Activated CD8-positive, alpha-beta memory T cell treated with anti-CD3 and anti-CD28 coated beads, Interleukin-2, amount 50 U/mL, for 24 hours (primary cell): ENCODE results near the gene NMRK1.

Experiments used
- DNase-seq: peaks from one replicate; pipeline ENCODE4 v3.0.0-alpha.2; 2020; ENCODE audit errors: extremely low read depth

NMRK1 gene

DNA sequence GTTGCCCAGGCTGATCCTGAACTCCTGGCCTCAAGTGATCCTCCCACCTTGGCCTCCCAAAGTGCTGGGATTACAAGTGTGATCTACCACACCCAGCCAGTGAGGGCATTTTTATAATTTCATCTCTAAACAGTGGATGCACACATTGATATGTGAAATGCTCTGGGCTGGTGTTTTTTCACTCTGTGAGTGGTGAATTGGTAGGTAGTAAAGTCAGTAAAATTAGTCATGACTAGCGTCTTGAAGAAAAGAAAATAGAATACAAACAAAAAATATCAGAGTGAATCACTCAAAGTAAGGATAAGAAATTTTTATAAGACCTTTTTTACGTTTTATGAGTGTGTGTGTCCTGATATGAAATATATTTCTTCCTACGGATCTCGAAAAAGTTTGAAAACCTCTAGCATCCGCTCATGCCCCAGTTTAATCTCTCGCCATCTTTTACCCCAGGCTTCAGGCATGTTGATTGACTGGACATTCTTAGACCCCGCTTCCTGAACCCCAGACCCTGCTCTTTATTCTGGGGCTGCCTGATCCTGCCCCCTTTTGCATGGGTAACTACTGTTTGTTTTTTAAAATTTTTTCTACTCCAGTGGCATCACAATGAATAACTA is 14.3 kb upstream of the NMRK1 start:
- DNase-seq = no peak

DNA sequence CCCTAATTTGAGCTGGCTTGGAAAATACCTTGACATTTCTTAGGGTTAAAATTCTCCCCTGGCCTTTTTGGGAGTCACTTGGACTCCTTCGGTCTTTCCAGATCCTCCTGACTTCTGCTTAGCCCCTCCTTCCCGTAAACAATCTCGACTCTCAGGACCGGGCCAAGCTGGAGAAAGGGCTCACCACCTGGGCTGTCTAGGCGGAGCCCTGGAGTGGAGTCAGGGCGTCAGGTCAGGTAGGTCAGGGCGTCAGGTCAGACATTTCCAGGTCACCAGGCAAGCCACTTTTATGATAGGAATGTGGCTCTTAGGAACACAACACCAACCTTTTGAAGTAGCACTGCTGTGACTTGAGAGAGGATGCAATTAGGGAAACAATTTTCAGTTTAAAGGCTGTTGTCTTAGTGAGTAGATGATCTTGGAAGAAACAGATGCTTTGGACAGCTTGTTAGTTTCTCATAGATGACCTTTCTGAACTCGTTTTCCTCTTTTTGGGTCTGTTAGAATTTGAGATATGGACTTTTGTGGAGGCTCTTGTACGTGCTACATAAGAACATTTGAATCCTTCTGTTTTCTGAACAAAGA is 13.1 kb upstream of the NMRK1 start:
- no peak for DNase-seq

DNA sequence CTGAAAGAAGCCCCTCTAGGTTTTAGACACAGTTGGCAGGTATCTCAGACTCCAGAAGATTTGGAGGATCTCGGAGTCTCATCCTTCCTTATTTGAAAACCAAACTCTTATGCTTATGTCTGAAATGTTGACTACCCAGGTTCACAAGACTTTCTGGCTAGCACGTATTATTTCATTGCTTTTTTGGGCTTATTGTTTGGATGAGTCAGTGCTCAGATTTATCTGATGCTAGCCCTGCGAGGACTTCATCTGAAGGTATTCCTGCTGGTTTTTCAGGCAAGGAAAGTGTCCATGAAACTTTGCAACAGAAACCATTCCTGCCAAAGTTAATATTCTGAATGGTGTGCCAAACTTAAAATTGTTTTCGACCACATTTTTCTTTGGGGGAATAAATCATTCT is 8.8 kb upstream of the NMRK1 start:
- no peak for DNase-seq

DNA sequence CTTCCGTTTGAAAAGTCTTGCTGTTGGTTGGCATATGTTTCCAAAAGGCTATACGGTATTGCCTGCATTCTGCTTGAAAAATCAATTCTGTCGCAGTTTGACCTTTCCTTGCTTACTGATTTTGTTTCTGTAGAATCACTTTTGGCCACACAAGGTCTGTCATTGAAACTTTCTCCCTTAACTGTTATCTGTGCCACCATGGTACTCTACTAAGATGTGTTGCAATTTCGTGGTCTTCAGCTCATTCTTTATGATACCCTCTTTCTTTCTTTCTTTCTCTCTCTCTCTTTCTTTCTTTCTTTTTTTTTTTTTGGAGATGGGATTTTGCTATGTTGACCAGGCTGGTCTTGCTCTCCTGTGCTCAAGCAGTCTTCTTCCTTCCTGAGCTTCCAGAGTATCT is 4.8 kb upstream of the NMRK1 start:
- no peak for DNase-seq

DNA sequence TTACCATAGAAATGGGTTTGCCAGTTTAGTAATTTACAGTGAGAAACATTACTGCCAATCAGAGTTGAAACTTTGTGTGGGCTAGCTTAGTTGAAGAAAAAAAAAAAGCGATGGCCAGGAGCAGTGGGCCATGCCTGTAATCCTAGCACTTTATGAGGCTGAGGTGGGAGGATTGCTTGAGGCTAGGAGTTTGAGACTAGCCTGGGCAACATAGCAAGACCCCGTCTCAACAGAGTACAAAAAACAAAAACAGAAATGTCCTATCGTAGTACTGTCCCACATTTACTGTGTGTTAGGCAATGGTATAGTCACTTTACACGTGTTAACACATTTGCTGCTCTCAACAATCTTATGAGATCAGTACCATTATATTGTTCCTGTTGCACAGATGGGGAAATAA is 2.6 kb upstream of the NMRK1 start:
- DNase-seq = no peak

DNA sequence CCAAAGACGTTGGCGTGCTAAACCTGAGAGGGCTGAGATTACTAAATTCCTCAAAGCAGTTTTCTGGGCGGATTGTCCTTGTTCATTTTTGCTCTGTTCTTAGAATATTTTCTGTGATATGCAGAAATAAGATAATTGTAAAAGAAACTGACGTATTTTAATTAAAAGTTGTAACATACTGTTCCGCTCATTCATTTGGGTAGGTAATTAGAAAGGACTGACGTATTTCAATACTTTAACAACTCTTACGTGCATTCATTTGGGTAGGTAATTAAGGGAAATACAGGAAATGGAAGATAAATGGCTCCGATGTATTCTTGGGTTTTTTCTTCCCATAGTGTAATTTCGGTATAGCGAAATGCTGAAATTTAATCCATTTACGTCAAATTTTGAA is 1.4 kb upstream of the NMRK1 start:
- no peak for DNase-seq

DNA sequence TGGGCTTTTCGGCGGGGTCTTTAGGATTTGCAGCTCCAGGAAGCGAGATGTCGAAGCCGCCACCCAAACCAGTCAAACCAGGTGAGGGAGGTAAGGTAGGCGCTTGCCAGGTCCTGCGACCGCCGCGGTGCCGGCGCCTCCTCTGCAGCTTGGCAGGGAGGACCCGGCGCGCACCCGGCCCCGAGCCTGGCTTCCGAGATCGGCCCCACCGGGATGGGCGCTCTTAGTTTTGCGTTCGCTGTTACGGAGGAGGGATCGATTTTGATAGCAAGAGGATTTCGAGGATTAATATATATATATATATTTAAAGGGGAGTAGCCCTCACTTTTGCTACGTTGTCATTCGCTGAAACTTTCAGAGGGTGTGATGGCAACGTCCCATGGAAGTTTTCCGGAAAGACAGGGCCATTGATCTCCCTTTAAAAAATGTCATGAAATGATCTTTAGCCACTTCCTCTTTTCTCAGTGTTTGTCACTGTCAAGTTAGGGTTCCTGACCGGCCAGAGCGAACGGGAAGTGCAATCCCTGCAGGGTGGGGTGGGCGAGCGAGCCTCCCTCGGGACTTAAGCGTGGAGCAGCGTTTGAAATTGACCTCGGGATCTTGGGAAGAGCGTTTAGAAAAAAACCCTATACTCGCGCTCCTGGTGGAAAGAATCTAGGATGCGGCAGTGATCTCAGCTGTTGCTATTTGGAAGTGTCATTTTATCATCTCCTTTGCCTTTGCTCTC is 854 bp upstream of the NMRK1 start:
- DNase-seq = no peak

DNA sequence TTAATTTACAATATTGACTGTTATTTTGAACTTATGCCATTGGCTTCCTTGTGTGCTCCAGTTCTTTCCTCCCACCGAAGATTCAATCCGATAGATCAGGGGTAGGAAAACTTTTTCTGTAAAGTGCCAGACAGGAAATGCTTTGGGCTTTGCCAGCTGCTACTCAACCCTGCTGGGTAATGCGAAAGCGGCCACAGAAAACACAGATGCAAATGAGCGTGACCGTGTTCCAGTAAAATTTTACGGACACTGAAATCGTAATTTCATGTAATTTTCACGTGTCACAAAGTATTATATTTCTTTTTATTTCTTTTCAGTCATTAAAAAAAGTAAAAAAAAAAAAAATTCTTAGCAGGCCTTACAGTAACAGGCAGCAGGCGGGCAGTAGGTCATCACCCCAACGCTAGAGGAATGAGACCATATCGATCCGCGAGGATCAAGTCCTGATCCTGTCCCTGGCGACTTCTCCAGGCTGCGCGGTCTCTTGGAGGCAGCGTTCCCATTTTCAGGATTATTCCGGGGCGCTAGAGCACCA is 599 bp downstream of the NMRK1 start:
- no peak for DNase-seq

DNA sequence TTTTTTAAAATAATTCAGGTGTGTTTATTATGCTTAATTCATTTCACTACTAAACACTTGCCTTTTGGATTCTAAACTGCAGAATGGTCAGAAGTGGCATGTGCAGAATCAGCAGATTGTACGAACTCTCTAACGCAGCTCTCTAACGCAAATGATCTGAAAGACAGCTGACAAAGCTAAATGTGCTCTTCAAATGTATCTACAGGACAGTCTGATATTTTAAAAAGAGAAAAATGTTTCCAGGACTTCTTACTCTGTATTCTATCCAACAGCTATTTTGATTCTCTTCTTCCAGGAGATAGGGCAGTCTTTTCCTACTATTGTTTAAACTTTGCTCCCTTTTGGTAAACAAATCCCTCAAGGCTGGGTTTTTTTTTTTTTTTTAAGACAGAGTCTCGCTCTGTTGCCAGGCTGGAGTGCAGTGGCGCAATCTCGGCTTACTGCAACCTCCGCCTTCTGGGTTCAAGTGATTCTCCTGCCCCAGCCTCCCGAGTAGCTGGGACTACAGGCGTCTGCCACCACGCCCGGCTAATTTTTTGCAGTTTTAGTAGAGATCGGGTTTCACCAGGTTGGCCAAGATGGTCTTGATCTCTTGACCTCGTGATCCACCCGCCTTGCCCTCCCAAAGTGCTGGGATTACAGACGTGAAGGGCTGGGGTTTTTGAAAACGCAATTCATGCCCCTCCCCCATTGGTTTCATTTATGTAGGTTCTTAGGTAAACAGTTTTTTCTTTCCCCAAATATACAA is 1.2 kb downstream of the NMRK1 start:
- DNase-seq = no peak

DNA sequence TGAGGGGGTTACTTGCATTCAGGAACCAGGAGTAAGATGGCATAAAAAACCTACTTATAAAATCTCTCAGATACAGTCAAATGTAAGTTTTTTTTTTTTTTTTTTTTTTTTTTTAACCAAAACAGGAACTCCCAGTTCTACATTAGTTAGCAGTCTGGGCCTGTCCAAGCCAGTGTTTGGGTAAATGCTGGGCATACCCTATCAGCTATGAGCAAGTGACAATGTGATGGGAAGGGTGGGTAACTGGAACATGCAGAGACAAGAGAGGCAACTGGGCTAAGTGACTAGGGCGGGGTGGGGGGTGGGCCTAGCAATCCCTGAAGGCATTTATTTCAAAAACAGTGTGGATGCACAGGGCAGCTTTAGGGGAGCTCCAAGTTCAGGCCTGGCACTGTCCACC is 2.3 kb downstream of the NMRK1 start:
- no peak for DNase-seq

DNA sequence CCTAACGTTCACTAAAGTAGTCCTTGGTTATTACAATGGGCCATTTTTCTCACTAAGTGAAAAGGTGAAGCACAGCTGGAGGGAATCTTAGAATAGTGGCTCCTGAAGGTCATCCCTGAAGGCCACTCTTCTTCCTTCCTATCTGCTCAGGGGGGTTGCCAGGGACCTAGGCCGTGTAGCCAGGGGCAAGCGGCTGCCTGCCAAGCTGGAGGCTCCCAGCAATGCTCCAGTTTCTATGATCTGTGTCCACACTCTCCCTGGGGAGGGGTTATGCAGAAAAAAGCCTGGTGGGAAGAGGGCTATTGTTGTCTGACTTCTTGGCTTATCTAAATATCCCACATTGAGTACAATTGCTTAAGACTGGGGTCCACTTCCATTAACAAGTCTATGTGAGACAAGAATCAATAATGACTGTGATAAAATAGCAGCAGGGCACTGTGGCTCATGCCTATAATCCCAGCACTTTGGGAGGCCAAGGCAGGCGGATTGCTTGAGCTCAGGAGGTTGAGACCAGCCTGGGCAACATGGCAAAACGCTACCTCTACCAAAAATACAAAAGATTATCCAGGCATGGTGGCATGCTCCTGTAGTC is 3.8 kb downstream of the NMRK1 start:
- no peak for DNase-seq

DNA sequence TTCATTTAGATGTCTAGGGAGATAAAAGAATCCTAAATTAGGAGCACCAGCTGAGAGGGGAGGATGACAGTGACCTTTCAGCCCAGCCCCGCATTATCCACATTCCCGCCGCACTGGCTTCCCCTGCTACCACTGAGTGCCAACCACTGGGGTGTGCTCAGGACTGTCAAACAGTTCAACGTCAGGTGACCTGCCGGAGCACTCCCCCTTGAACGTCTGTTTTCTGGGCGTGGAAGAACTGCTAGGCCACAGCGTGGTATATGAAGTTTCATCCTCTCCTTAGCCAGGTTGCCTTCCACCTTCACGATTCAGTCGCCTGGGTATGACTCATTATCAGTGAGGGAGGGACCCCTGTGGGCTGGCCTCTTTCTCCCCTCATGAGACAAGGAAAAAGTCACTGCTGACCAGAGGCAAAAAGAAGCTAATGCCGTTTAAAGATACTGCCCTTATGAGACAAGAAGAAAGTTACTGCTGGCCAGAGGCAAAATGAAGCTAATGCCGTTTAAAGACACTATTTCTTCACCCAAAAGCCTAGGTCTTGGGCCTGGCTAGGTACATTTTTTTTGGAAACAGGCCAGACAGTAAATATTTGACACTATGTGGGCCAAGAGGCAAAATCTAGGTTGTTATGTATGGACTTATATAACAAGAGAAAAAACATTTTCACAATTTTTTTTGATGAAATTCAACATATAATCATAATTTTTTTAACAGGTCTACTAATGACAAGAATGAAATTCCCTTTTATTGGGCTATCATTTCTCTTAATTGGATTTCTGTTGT is 4.6 kb downstream of the NMRK1 start:
- no peak for DNase-seq

DNA sequence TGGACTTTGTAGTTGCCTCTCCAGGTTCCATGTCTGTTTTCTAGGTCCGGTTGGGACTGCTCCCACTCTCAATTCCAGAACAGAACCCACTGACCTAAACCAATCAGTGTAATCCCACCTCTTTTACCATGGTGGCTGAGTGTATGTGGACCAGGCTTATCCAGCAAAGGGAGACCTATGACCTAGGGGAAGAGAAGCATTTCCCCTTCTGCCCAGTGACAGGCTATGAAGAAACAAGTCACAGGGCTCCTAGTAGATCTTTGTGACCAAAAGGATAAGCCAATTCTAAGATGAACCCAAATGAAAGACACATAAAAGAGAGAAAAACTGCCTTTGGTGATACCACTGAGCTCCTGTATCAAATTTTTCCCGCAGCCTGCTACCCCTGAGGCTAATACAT is 6.3 kb downstream of the NMRK1 start:
- no peak for DNase-seq

DNA sequence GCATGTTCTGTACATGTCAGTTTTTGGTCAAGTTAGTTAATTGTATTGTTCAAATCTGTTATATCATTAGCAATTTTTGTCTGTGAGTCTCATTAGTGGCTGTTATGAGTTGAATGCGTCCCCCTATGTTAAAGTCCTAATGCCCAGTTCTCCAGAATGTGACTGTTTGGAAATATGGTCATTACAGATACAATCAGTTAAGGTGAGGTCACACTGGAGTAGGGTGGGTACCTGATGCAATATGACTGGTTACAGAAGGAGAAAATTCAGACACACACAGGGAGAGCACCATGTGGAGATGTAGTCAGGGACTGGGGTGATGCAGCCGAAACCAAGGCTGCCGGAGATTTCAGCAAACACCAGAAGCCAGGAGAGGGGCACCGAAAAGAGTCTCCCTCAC is 15.1 kb downstream of the NMRK1 start:
- DNase-seq = no peak

DNA sequence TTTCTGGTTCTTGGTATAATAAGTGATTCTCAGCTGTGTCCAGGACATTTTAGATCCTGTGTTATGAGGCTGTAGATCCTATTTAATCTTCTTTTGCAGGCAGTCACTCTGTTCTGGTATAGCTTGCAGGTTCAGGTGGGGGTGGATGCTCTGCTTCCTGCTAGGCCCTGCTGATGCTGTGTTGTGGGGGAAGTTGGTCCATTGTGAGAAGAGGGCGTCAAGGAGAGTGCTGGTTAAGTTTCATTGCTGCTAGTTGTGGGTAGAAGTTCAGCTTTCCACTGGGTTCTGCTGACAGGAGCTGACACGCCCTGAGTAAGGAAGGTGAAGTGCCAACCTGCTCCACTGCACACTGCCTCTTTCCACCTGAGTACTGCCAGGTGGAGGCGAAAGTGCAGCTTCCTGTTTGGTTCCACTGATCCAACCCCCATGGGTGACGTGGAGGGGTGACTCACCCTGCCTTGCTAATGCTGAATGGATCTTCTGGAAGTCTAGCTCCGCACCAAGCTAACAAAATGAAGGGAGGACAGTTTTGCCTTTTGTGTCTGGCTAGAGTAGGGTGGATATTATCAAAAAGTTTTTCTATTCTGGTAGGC is 16.3 kb downstream of the NMRK1 start:
- no peak for DNase-seq

DNA sequence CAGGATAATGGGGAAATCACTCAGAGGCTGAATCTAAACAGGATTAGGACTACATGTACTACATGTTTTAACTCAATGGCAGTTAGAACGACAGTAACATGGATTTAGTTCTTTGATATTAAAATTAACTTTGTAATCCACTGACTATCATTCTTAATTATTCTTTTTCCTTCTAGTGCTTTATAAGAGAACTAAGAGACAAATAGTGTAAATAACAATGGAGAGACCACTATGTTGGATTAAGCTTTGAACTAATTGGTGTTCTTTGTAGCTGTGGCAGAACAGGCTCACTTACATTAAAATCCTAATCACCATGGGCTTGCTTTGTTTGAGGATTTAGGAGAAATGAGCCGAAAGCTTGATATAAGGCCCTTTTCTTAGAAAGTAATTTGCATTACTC is 18.8 kb downstream of the NMRK1 start:
- DNase-seq = no peak

DNA sequence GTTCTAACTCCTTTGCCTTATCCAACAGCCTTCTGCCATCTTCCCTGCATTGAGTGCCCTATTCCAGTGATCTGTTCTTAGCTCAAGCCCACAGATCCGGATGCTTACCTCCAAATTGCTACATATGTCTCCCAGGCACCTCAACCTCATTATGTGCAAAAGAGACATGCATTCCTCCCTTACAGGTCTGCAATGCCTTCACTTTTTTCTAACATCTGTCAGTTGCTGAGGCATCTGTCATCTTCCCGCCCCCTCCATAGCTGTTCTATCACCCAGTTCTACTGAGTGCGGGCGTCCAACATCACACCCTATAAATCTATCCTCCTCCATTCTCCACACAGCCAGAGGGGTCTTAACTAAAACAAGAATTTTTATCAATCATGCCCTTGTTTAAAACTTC is 20.1 kb downstream of the NMRK1 start:
- DNase-seq = no peak

DNA sequence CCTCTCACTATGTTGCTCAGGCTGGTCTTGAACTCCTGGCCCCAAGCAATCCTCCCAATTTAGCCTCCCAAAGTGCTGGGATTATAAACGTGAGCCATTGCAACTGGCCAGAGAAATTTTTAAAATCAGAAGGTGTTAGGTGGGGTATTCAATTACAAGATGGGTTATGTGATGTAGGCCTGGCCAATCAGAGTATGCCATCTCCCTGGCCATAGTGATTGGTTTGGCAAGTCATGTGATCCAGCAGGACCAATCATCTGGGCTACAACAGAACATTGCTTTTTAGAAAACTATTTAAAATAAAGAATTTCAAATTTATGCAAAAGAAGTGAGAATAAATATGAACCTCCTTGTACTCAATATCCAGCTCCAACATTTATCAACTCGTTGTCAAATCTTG is 22.4 kb downstream of the NMRK1 start:
- no peak for DNase-seq

DNA sequence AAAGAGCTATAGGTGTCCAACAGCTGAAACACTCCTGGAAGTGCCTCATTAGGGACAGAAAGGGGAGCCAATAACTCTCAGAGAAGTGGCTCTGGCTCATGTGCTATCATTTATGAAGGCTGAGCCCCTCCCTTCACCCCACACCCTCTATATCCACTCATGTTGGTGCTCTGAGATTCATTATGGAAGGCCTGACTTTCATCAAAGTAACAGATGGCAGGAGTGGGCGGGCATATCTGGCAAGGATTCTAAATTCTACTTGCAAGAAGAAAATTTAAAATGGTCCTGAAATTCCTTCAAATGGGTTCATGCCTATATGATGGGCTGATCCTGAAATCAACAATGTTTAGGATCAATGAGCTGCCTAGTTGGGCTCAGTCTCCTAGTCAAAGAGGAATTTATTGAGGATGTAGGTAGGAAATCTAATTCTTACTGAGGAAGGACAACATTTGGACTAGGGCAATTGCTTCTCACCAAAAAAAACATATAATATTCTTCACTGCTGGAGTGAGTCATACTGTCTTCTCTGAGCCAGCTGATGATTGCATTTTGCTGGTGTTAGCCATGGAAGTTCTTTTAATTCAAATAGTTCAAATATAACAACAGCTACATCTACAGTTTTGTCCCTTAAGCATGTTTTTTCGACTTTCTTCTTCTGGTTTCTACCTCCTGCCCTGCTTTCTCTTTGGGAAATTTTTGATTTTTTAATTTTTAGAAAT is 23.5 kb downstream of the NMRK1 start:
- no peak for DNase-seq

DNA sequence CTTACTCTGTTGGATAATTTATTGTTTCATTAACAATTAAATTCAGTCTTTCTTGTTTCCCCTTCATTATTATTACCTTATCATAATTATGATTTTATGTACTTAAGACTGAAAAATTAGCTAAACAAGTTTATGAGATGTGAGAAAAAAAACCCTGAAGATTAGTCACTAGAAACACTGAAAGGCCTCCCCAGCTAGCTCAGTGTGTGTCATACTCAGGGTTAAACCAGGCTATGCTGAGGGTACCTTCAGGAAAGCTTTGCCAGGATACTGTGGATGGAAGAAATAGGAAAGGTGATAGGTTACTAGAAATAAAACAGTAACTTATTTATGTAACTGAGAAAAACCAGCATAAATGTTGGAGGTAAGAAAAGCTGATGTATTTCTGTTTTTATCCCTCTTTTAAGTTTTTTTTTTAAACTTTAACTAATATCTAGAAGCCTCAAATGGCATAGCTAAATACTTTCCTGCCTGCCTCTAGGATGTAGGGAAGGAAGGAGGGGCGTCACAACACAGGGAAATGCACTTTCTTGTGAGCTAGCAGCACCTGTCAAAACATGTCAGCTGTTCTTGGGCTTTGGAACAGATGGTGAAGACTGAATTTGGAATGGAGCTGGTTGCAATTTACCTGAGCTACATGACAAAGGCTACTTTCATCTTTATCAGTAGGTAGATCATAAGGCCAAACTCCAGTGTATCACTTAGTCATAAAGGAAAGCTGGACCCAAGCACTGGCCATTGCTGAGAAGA is 24.2 kb downstream of the NMRK1 start:
- no peak for DNase-seq
